HepG2 (cell line): ENCODE data around the gene TMC2. TPM values are rescaled to one million over a fixed set of nuclear protein-coding genes. Genes with fewer than 3 reads are reported as not detected.

Experiments used
- ADNP ChIP-seq: sonication (generic); formaldehyde crosslinking; IDR thresholded peaks from 2 replicates; pipeline ENCODE4 v1.4.0; 2020; ENCODE audit warnings: missing genetic modification reagents
- DRAP1 ChIP-seq: IDR thresholded peaks from 2 replicates; pipeline ENCODE4 v1.6.1; 2016; ENCODE audit warnings: missing genetic modification reagents, missing compliant biosample characterization
- EP300 ChIP-seq, 3 experiments: sonication (generic) in 1 of 3; formaldehyde crosslinking in 1 of 3; IDR thresholded peaks; 2 replicates each; pipeline versions ENCODE4 v1.5.1 to v1.6.1; 2011 to 2020; ENCODE audit warnings: low read depth in 2 of 3, low read length in 2 of 3, borderline replicate concordance in 1 of 3, improper control_type of control experiment in 1 of 3, mild to moderate bottlenecking in 1 of 3, missing genetic modification reagents in 1 of 3, moderate library complexity in 1 of 3
- MIER3 ChIP-seq: IDR thresholded peaks from 2 replicates; pipeline ENCODE4 v1.6.1; 2016; ENCODE audit warnings: missing compliant biosample characterization, borderline replicate concordance
- MXD4 ChIP-seq: IDR thresholded peaks from 2 replicates; pipeline ENCODE4 v1.6.1; 2016; ENCODE audit warnings: mild to moderate bottlenecking, missing biosample characterization, missing genetic modification reagents
- NR2F1 ChIP-seq, 2 experiments: fragments of 450-650 bp in 1 of 2; formaldehyde crosslinking in 1 of 2; IDR thresholded peaks; 2 replicates each; pipeline versions ENCODE4 v1.5.0 to v1.6.1; 2016 to 2020; ENCODE audit warnings: mild to moderate bottlenecking in 1 of 2, missing compliant biosample characterization in 1 of 2, missing genetic modification reagents in 1 of 2, moderate library complexity in 1 of 2
- PRDM4 ChIP-seq: sonication (generic); formaldehyde crosslinking; IDR thresholded peaks from 2 replicates; pipeline ENCODE4 v1.9.0; 2021; ENCODE audit warnings: missing genetic modification reagents, borderline replicate concordance
- ZNF282 ChIP-seq: fragments of 450-650 bp; IDR thresholded peaks from 2 replicates; pipeline ENCODE4 v1.6.1; 2018; ENCODE audit not compliant: partially characterized antibody
- ZNF407 ChIP-seq: sonication (generic); formaldehyde crosslinking; IDR thresholded peaks from one replicate; pipeline ENCODE4 v1.5.1; 2020; ENCODE audit warnings: mild to moderate bottlenecking, missing genetic modification reagents; ENCODE audit errors: not compliant biosample characterization
- ZNF414 ChIP-seq: sonication (generic); formaldehyde crosslinking; IDR thresholded peaks from 2 replicates; pipeline ENCODE4 v1.5.0; 2020; ENCODE audit warnings: missing genetic modification reagents
- ZNF83 ChIP-seq: sonication (generic); formaldehyde crosslinking; IDR thresholded peaks from 2 replicates; pipeline ENCODE4 v1.4.0; 2020; ENCODE audit warnings: missing genetic modification reagents, mild to moderate bottlenecking, borderline replicate concordance
- polyA plus RNA-seq, 8 experiments: library from polyadenylated mRNA; depleted of rRNA in 3 of 8; stranded (reverse) in 7 of 8; unstranded in 1 of 8; fragments of >200 nt; fragmentation: Illumina TruSeq in 4 of 8; extraction: Trizol in 4 of 8; gene quantifications; 2 replicates each; pipeline versions ENCODE4 v1.2.1 to v1.2.3, GENCODE V29; 2011 to 2016; ENCODE audit warnings: low read depth in 4 of 8, missing spikeins in 1 of 8, mixed read lengths in 1 of 8; ENCODE audit not compliant: insufficient read depth in 1 of 8
- total RNA-seq, 5 experiments: library from RNA; depleted of rRNA; stranded (reverse); fragments of >200 nt; fragmentation: Illumina TruSeq; extraction: Trizol; gene quantifications; 2 replicates each; pipeline ENCODE4 v1.2.3, GENCODE V29; 2016; ENCODE audit warnings: low read depth in 1 of 5

TMC2 gene
- total and polyA plus RNA-seq, 2 of the 13 experiments (the other 11 are each of a cell fraction or from before 2014, with no cell fraction given) = not detected

- TF ChIP-seq PRDM4 (CRISPR knock-in tag) = no peak
- TF ChIP-seq ADNP = no peak
- no peak for TF ChIP-seq MIER3
- TF ChIP-seq EP300 (IDR thresholded peaks at IDR 0.05; ENCODE audit: low read depth in 2 of 2, low read length in 2 of 2) = no peak
- TF ChIP-seq EP300 (CRISPR knock-in tag; IDR thresholded peaks at IDR 0.05; ENCODE audit: borderline replicate concordance) = no peak
- no peak for TF ChIP-seq ZNF407 (CRISPR knock-in tag)
- no peak for TF ChIP-seq ZNF414 (CRISPR knock-in tag)
- no peak for TF ChIP-seq ZNF83 (CRISPR knock-in tag)
- no peak for TF ChIP-seq ZNF282
- no peak for TF ChIP-seq MXD4 (CRISPR knock-in tag)
- TF ChIP-seq NR2F1 (CRISPR knock-in tag; IDR thresholded peaks at IDR 0.05) = no peak
- TF ChIP-seq DRAP1 (CRISPR knock-in tag) = no peak
Measured at GRCh38 chr20:2520617-2521016, 15.8 kb upstream of the TMC2 start (continued).
